HG02884 (cell line): ENCODE measurements around the gene GPR146.
A peak's percentile ranks its signal among the peaks of the same experiment; 100 is the strongest.

ENCODE experiments used
- ATAC-seq: cut with Tn5 transposase; IDR thresholded peaks from one replicate; pipeline ENCODE4 v1.9.1; 2021; ENCODE audit warnings: mild to moderate bottlenecking, moderate library complexity; ENCODE audit not compliant: unreplicated experiment

GPR146 gene

DNA sequence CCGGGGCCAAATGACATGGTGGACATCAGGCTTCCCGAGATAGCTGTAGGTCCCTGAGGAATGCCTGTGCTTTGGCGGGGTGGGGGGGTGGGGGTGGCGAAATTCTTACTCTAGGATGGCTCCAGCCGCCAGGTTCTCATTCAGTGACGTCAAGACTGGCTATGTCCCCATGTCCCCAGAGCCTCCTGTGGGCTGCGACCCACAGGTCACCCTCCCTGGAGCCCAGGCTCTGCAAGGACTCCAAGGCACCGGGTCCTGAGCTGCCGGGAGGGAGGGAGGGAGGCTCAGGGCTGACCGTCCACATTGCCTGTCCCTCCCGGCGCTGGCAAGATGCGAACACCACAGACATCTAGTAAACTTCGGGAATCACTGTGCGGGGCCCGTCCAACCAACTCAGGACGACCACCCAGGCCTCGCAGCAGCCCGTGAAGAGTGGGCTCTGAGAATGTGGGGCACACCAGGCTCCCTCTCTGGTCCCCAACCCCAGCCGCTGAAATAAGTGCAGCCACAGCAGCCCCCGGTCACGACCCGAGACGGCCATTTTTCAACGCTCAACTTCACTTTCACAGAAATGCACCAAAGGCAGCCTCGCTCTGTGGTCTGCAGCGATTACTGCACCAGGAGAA is 12.6 kb downstream of the GPR146 start:
- ATAC-seq, result no peak

DNA sequence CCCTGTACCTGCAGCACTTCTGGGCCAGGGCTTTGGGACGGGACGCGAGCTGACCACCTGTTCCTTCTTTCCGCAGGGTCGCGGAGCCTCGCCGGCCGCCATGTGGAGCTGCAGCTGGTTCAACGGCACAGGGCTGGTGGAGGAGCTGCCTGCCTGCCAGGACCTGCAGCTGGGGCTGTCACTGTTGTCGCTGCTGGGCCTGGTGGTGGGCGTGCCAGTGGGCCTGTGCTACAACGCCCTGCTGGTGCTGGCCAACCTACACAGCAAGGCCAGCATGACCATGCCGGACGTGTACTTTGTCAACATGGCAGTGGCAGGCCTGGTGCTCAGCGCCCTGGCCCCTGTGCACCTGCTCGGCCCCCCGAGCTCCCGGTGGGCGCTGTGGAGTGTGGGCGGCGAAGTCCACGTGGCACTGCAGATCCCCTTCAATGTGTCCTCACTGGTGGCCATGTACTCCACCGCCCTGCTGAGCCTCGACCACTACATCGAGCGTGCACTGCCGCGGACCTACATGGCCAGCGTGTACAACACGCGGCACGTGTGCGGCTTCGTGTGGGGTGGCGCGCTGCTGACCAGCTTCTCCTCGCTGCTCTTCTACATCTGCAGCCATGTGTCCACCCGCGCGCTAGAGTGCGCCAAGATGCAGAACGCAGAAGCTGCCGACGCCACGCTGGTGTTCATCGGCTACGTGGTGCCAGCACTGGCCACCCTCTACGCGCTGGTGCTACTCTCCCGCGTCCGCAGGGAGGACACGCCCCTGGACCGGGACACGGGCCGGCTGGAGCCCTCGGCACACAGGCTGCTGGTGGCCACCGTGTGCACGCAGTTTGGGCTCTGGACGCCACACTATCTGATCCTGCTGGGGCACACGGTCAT is 13.3 kb downstream of the GPR146 start:
- no peak for ATAC-seq

DNA sequence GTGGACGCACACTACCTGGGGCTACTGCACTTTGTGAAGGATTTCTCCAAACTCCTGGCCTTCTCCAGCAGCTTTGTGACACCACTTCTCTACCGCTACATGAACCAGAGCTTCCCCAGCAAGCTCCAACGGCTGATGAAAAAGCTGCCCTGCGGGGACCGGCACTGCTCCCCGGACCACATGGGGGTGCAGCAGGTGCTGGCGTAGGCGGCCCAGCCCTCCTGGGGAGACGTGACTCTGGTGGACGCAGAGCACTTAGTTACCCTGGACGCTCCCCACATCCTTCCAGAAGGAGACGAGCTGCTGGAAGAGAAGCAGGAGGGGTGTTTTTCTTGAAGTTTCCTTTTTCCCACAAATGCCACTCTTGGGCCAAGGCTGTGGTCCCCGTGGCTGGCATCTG is 14.0 kb downstream of the GPR146 start:
- ATAC-seq, result no peak

DNA sequence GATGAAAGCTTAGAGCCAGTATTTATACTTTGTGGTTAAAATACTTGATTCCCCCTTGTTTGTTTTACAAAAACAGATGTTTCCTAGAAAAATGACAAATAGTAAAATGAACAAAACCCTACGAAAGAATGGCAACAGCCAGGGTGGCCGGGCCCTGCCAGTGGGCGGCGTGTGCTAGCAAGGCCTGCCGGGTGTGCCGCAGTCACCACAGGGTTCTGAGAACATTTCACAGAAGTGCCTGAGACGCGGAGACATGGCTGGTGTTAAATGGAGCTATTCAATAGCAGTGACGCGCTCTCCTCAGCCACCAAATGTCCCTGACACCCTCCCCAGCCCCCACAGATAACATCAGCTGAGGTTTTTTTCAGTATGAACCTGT is 14.5 kb downstream of the GPR146 start:
- no peak for ATAC-seq

DNA sequence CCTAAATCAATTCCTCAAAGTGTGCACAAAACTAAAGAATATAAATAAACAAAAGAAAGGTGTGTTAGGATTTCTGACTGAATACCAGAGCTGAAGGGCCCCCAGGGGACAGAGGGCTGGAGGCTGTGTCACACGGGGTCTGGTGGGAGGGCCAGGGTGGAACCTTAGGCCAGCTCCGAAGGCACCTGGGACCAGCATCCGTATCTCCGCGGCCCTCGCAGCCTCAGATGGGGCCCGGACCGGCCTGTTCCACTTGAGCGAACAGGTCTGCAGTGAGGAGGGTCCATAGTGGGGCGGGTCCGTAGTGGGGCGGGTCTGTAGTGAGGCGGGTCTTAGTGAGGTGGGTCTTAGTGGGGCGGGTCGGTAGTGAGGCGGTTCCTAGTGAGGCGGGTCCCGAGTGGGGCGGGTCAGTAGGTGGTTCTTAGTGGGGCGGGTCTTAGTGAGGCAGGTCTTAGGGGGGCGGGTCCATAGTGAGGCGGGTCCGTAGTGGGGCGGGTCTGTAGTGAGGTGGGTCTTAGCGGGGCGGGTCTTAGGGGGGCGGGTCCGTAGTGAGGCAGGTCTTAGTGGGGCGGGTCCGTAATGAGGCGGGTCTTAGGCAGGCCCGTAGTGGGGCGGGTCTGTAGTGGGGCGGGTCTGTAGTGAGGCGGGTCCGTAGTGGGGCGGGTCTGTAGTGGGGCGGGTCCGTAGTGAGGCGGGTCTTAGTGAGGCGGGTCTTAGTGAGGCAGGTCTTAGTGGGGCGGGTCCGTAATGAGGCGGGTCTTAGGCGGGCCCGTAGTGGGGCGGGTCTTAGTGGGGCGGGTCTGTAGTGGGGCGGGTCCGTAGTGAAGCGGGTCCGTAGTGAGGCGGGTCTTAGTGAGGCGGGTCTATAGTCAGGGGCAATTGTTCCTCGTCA is 15.1 kb downstream of the GPR146 start:
- ATAC-seq, result no peak

DNA sequence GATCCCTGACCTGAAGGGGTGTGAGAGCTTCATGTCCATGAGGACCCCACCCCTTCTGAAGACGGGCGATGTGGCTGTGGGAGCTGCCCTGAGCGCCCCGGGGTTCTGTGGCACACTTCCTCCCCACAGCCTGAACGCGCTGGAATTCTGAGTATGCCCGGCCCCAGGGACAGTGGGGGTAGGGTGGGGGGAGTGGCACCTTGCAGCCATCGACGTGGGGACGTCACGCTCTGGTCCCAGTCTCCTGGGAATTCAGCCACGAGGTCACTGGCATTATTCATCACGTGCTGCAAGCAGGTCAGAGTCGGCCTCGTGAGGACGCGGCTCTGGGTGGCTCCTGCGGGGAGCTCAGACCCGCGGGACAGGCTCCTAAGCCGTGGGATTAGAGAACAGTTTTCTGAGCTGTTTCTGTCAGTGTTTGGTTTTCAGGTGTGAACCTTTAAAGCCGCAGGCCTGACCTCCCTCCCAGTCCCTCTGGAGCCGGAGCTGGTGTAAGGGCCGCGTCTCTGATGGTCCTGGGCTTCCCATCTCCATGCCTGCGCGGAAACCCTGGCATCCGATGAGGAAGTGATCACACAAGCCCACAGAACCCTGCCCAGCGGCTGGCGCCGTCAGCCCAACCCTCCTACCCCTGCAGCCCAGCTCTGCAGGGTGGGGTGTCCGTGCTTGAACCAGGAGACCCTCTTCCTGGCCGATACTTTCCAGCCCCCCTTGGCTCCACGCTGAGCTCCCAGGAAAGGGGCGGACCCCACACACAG is 16.1 kb downstream of the GPR146 start:
- no peak for ATAC-seq

DNA sequence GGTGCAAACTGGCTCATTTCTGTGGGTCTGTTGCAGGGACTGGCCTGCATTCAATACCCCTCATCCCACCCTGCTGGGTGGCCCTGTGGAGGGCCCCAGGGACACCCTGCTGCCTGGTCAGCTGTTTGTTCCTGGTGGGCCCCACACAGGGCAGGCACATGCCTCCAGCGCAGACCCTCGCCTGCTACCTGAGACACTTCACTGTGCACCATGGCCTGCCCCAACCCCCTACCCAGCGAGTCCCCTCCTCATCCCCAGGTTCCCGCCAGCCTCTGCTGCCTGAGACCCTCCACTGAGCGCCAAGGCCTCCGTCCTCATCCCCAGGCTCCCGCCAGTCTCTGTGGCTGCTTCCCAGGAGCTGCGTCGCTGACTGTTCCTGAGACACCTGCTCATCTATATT is 16.8 kb downstream of the GPR146 start:
- no peak for ATAC-seq

DNA sequence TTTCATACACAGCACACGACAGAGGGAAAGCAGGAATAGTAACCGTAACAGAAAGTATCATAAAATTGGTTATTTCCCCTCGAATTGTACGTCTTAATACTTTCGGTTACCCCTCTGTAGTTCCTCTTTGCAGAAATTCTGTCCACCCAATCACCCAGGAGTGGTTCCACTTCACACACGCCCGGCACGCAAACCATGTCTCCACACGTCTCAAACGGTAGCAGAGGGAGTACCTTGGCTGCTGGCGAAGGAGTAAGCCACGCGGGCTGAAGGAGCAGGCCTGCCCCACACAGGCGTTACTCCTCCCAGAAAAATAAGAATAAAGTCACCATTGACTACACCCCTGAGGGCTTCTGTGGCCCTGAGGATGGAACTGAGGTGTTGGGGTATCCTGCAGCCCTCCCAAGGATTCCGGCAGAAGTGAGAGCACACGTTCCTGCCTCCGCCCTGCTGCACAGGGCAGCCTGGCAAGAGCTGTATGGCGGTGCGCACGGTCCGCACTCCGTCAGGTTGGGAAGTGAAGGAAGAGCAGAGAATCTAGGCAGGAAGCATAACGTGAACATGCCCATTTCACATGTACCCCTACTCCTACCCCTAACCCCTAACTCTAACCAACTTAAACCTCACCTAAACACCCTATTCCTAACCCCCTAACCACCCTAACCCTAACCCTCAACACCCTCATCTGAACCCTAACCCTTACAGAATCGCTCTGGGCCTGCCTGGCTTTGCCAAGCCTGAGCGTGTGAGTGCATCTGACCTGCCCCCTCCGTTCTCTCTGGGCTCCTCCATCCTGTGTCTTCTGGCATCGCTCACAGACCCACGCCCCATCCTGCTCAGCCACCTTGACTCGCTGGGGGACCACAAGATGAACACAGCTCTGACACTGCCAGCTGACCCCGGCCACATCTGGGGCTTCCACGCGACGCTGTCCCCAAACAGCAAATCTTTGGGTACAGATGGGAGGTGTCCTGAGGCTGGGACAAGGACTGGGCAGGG is 18.2 kb downstream of the GPR146 start:
- ATAC-seq, result peak; percentile 71

DNA sequence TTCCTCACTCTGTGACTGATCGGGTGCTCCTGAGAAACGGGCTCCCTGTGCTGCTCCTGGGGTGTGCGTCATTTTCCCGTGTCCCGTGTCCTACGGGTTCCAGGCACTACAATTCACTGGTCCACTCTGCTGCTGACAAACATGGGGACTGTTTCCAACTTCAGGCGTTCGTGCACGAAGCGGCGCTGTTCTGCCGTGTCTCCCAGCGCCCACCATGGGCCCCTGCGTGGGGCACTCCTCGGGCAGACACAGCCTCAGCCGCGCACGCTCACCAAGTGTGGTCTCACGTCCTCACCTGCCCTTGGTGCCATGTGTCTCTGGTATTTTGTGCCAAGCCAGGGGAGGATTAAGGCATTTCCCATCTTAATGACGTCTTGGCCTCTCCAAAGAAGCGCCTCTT is 19.0 kb downstream of the GPR146 start:
- ATAC-seq, result no peak

DNA sequence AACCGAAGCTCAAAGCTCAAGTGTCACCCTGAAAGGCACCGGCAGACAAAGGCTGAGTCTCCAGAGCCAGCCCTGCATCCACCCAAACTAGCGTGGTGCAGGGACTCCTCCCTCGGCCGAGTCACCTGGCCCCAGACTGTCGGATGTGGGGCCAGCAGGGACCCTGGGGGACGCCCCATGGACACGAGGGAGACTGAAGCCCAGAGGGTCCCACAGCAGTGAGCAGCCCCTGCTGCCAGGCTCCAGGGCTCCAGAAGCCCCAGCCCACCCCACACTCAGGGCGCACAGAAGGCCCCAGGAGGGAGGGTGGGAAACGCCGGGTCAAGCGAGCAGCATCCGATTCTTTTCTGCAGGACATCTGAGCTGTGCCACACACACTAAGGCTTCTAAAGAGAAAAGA is 20.2 kb downstream of the GPR146 start:
- ATAC-seq, result no peak

DNA sequence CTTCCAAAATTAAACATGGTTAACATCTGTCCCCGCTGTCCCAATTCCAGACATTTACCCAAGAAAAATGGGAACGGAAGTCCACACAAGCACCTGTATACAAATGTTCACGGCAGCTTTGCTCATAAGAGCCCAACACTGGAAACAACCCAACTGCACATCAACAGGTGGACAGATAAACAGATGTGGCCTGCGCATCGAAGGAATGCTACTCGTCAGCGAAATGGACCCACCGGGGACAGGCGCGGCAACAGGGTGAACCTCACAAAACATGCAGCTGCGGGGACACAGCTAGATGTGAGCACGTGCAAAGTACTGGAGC is 20.9 kb downstream of the GPR146 start:
- no peak for ATAC-seq

DNA sequence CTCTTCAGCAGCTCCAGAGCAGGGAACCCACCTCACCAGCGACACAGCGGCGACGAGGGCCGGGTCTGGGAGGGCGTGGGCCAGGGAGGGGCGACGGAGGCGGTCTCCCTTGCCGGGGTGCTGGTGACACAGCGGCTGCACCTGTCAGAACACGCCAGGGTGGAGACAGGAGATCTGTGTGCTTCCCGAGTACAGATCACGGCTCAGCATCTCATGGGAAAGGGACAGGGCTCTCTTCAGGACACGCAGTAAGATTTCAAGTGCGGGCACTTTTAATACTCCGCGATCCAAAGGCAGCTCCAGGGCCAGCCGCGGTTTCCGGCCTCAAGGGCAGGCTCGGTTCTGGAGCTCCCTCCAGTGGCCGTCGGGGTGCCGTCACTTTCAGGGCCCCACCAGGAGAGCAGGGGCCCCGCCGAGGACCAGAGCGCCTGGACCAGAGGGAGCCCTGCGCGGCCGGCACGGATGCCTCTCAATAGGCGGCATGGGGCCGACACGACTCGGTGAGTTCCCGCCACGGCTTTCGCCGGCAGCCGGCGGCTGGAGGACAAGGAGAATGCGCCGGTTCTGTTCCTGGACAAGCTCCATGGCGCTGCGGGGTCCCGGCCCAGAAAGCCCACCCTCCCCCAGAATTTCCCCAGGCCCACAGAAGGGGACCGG is 21.4 kb downstream of the GPR146 start:
- ATAC-seq, result no peak

DNA sequence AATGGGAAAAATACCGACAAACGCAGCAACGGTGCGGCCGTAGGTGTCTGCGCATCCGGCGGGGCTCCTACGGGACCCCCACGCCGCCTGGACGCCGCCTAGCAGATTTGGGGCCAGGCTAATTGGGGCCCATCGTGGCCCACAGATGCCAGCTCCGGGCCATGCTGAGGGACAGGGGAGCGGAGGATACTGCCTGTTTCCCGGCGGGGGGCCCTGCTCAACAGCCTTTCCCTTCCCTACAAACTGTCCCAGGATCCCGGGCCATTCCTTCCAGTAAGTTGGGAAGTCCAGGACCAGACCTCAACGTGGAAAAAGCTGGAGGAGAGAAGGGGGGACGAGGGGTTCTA is 21.9 kb downstream of the GPR146 start:
- no peak for ATAC-seq

DNA sequence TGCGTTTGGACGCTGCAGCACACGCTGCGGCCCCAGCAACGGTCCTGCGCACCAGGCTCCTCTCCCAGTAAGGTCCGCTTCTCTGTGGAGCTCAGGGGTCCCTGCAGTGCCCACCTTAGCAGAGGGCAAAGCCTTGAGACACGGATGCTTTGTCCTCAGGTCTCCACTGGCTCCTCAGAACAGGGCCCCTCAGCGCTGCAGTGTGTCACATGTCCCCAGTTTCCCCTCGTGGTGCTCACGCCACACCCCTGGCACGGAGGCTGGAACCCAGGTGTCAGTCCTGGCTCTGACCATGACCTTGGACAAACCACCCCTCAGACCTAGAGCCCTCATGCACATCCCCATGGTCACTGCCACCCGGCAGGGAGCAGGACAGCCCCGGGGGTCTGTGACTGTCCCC is 23.7 kb downstream of the GPR146 start:
- no peak for ATAC-seq

DNA sequence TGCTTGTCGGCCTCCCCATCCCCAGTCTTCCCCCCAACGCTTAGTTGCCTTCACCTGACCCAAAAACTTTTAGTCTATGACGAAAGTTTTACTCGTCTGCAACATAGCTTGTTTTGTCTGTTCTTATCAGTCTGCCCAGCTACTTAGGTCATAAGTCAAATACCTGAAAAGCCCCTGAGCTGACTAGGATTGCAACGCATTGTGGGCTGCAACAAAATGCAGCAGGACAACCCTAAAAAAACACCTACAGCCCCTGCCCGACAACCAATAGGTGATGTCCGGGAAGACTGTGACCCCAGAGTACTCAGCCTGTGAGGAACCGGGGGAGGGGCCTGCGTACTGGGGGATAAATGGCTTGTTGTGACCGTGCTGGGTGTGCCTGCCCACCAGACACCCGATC is 24.3 kb downstream of the GPR146 start:
- no peak for ATAC-seq

DNA sequence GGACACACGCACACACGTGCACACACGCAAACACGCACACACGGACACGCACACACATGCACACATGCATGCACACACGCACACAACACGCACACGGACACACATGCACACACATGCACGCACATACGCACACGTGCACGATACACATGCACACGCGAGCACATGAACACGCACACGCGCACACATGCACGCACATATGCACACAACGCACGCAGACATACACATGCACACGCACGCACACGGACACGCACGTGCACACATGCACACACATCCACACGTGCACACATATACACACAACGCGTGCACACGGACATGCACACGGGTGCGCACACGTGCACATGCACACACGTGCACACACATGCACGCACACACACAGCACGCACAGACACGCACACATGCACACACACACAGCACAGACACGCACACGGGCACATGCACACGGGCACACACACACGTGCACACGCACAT is 26.2 kb downstream of the GPR146 start:
- no peak for ATAC-seq

DNA sequence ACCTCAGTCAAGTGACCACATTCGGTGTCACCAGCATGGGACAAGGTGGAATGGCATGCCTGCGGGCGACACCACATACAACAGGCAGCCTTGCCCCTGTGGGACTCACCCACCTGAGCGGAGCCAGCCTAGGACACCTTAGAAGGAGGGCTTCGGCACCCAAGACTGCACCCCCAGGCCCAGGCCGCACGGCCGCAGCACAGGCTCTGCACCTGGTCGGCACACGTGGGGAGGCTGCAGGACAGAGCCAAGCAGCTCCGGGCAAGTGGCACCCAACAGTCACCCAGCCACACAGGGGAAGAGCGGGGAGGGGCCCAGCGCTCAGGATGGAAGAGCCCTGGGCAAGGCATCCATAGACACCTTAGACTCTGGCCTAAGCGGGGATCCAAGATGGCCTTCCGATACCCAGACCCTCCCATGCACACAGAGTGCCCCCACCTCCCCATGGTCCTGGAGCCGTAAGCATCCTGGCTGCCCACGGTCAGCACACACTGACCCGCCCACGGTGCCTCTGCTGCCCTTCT is 27.4 kb downstream of the GPR146 start:
- ATAC-seq, result no peak

DNA sequence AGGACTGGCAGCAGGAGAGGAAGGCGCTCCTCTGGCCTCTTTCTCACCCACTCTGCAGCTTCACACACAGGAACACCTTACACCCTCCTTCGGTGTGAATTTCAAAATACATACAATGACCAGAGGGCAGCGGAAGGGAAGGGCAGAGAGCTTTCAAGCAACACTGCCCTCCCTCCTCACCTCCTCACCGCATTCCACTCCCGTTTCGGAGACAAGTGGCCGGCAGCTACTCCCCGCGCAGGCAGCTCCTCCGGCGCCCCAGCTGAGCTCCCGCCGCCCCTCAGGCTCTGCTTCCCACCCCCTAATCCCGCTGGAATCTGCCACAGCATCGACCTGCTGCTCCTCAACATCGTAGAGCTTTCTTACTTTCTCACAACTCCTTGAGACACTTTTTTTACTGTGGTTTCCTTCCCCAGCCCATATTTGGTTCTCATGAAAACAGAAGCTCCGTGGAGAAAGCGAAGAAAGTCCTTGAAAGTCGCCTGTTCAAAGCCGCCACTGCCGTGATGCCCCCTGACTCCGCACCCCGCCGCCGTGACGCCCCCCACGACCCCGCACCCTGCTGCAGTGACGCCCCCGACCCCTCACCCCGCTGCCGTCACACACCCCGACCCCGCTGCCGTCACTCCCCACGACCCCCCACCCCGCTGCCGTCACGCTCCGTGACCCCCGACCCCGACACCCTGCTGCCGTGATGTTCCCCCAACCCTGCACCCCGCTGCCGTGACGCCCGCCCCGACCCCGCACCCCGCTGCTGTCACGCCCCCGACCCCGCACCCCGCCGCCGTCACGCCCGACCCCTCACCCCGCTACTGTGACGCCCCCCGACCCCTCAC is 29.0 kb downstream of the GPR146 start:
- no peak for ATAC-seq
